ENCODE results near the gene BFSP1.

BFSP1 gene

DNA sequence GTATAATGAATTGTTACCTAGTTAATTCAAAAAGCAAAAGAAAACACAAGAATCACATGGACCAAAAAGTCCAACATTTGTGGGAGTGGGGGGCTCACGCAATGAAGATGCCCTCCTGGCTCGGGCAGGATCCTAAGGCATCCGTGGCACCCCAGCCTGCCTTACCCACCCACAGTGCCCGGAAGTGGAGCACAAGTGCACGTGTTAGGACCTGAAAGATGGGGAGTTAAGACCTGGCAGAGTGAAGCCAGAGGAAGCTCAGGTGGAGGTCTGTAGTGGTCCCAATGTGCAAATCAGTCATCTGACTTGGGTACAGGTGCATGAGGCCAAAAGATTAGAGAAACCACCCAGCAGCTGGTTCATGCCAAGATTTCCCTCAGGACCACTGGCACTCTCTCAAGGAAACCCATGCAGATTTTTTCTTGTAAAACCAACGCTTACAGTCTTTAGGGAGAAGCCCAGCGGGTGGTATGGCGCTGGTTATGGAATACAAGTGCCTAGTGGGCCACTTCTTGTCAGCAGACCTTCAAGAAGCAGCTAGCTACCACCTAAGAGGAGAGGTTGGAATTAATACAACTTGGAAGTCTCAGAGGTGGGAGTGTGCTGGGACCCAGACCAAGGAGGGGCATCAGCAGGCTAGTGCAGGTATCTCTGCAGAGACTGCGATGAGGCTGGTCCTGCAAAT is 42.1 kb downstream of the BFSP1 start:
- no peak overlapping the region for H3K4me3 ChIP-seq (ENCODE audit: low read depth in 1 of 2, low read length in 2 of 2)
- no peaks in the 10 kb centered on the region for H3K27me3 ChIP-seq (ENCODE audit: control insufficient read depth in 1 of 2, insufficient read depth in 2 of 2, low read length in 2 of 2)
- H3K9me3 ChIP-seq (ENCODE audit: control insufficient read depth in 1 of 2, low read length in 2 of 2) = no peaks in the 10 kb centered on the region
- H3K9ac ChIP-seq (ENCODE audit: low read depth in 1 of 2, low read length in 2 of 2) = no peak overlapping the region
- no peaks in the 10 kb centered on the region for H3K4me1 ChIP-seq (ENCODE audit: control insufficient read depth in 1 of 2, insufficient read depth in 2 of 2, low read length in 2 of 2)
- H3K36me3 ChIP-seq (ENCODE audit: control insufficient read depth in 1 of 2, insufficient read depth in 2 of 2, low read length in 2 of 2) = no peaks in the 10 kb centered on the region
- H3K27ac ChIP-seq (ENCODE audit: low read depth, low read length) = no peak overlapping the region

DNA sequence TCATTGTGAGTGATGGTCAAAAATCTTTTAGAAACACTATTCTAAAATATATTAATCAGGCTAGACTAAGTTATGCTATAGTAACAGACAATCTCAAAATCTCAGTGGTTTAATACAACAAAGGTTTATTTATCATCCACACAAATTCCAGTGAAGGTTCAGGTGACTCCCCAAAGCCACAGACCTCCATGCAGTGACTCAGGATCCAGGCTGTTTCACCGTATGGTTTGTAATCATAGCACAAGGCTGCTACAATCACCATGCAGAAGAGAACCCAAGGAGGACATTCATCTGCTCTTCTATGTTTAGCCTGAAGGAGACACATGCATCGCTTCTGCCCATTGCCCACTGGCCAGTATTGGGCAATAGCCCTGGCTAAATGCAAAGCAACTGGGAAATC is 46.2 kb downstream of the BFSP1 start:
- no peaks in the 10 kb centered on the region for H3K9me3 ChIP-seq (ENCODE audit: control insufficient read depth in 1 of 2, low read length in 2 of 2)
- no peaks in the 10 kb centered on the region for H3K27me3 ChIP-seq (ENCODE audit: control insufficient read depth in 1 of 2, insufficient read depth in 2 of 2, low read length in 2 of 2)
- no peaks in the 10 kb centered on the region for H3K36me3 ChIP-seq (ENCODE audit: control insufficient read depth in 1 of 2, insufficient read depth in 2 of 2, low read length in 2 of 2)
- no peak overlapping the region for H3K27ac ChIP-seq (ENCODE audit: low read depth, low read length)
- H3K4me1 ChIP-seq (ENCODE audit: control insufficient read depth in 1 of 2, insufficient read depth in 2 of 2, low read length in 2 of 2) = no peaks in the 10 kb centered on the region
- H3K9ac ChIP-seq (ENCODE audit: low read depth in 1 of 2, low read length in 2 of 2) = no peak overlapping the region
- no peak overlapping the region for H3K4me3 ChIP-seq (ENCODE audit: low read depth in 1 of 2, low read length in 2 of 2)

DNA sequence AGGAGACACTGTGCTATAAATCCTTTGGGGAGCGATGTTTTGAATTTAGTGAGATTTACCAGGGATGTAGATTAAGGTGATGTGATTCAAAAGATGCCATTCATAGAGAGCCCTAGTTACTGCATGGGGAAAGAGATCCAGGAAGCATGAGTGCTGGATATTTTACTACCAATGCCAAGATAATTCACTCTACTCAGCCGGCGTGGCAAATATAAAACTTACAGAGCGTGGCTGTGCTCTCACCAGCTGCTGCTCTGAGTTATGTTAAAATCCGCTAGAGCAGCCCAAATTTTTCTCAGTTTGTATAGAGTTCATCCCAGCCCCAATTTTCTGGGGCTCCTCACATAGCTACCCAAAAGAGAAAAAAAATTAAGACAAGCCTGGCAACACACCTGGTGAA is 48.6 kb downstream of the BFSP1 start:
- no peak overlapping the region for H3K27ac ChIP-seq (ENCODE audit: low read depth, low read length)
- no peaks in the 10 kb centered on the region for H3K4me1 ChIP-seq (ENCODE audit: control insufficient read depth in 1 of 2, insufficient read depth in 2 of 2, low read length in 2 of 2)
- no peaks in the 10 kb centered on the region for H3K36me3 ChIP-seq (ENCODE audit: control insufficient read depth in 1 of 2, insufficient read depth in 2 of 2, low read length in 2 of 2)
- H3K4me3 ChIP-seq (ENCODE audit: low read depth in 1 of 2, low read length in 2 of 2) = no peak overlapping the region
- no peak overlapping the region for H3K9ac ChIP-seq (ENCODE audit: low read depth in 1 of 2, low read length in 2 of 2)
- H3K27me3 ChIP-seq (ENCODE audit: control insufficient read depth in 1 of 2, insufficient read depth in 2 of 2, low read length in 2 of 2) = no peaks in the 10 kb centered on the region
- H3K9me3 ChIP-seq (ENCODE audit: control insufficient read depth in 1 of 2, low read length in 2 of 2) = no peaks in the 10 kb centered on the region

DNA sequence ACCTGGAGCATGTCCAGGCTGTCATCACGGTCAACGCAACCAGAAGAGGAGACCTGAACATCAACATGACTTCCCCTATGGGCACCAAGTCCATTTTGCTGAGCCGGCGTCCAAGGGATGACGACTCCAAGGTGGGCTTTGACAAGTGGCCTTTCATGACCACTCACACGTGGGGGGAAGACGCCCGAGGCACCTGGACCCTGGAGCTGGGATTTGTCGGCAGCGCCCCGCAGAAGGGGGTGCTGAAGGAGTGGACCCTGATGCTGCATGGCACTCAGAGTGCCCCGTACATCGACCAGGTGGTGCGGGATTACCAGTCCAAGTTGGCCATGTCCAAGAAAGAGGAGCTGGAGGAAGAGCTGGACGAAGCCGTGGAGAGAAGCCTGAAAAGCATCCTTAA is 49.5 kb downstream of the BFSP1 start:
- Histone ChIP-seq H3K27me3 (ENCODE audit: control insufficient read depth in 1 of 2, insufficient read depth in 2 of 2, low read length in 2 of 2) (no peaks in the 10 kb centered on the region), H3K4me1 (ENCODE audit: control insufficient read depth in 1 of 2, insufficient read depth in 2 of 2, low read length in 2 of 2) (no peaks in the 10 kb centered on the region), H3K4me3 (ENCODE audit: low read depth in 1 of 2, low read length in 2 of 2) (no peak overlapping the region), H3K27ac (ENCODE audit: low read depth, low read length) (no peak overlapping the region), H3K9ac (ENCODE audit: low read depth in 1 of 2, low read length in 2 of 2) (no peak overlapping the region), H3K36me3 (ENCODE audit: control insufficient read depth in 1 of 2, insufficient read depth in 2 of 2, low read length in 2 of 2) (no peaks in the 10 kb centered on the region), H3K9me3 (ENCODE audit: control insufficient read depth in 1 of 2, low read length in 2 of 2) (no peaks in the 10 kb centered on the region)

DNA sequence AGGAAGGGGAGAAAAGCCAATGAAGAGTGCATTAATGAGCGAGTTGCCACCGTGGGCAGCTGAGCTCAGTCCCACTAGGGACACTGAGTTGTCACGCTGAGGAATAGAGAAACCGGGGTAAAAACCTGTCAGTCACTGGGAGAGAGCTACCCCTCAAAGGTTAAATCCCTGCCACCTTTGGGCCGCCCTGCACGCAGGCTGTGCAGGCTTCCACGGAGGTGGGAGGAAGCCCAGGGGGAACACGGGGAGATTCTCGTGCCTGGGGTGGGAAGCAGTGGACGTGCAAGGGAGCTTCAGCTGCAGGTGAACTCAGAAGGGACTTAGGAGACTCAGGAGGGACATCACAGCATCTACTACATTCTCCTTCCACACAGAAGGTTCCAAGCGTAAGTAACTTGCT is 50.5 kb downstream of the BFSP1 start:
- no peaks in the 10 kb centered on the region for H3K36me3 ChIP-seq (ENCODE audit: control insufficient read depth in 1 of 2, insufficient read depth in 2 of 2, low read length in 2 of 2)
- H3K9ac ChIP-seq (ENCODE audit: low read depth in 1 of 2, low read length in 2 of 2) = no peak overlapping the region
- no peak overlapping the region for H3K4me3 ChIP-seq (ENCODE audit: low read depth in 1 of 2, low read length in 2 of 2)
- H3K27me3 ChIP-seq (ENCODE audit: control insufficient read depth in 1 of 2, insufficient read depth in 2 of 2, low read length in 2 of 2) = no peaks in the 10 kb centered on the region
- H3K27ac ChIP-seq (ENCODE audit: low read depth, low read length) = no peak overlapping the region
- H3K4me1 ChIP-seq (ENCODE audit: control insufficient read depth in 1 of 2, insufficient read depth in 2 of 2, low read length in 2 of 2) = no peaks in the 10 kb centered on the region
- no peaks in the 10 kb centered on the region for H3K9me3 ChIP-seq (ENCODE audit: control insufficient read depth in 1 of 2, low read length in 2 of 2)

DNA sequence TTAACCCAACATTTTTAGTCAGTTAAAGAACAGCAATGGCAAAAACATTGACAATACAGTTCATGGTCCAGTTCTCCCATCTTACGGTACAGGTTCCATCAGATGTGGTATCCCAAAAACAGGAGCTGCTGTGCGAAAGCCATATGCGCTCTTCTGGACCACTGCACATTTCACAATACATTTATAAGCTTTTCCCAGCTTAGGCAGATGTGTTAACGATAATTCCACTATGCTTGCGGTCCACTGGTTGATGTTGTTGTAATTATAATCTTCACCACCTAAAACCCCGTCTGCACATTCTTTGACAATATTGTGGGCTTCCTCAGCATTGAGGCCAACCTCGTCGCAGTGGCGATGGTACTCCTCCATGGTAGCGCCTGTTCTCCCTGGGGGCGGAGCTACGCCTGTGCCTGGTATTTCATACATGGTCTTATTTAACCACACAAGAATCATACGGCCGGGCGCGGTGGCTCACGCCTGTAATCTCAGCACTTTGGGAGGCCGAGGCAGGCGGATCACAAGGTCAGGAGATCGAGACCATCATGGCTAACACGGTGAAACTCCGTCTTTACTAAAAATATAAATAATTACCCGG is 52.0 kb downstream of the BFSP1 start:
- Histone ChIP-seq H3K4me3 (ENCODE audit: low read depth in 1 of 2, low read length in 2 of 2) (no peak overlapping the region), H3K9ac (ENCODE audit: low read depth in 1 of 2, low read length in 2 of 2) (no peak overlapping the region), H3K27me3 (ENCODE audit: control insufficient read depth in 1 of 2, insufficient read depth in 2 of 2, low read length in 2 of 2) (no peaks in the 10 kb centered on the region), H3K9me3 (ENCODE audit: control insufficient read depth in 1 of 2, low read length in 2 of 2) (no peaks in the 10 kb centered on the region), H3K4me1 (ENCODE audit: control insufficient read depth in 1 of 2, insufficient read depth in 2 of 2, low read length in 2 of 2) (no peaks in the 10 kb centered on the region), H3K36me3 (ENCODE audit: control insufficient read depth in 1 of 2, insufficient read depth in 2 of 2, low read length in 2 of 2) (no peaks in the 10 kb centered on the region), H3K27ac (ENCODE audit: low read depth, low read length) (no peak overlapping the region)

DNA sequence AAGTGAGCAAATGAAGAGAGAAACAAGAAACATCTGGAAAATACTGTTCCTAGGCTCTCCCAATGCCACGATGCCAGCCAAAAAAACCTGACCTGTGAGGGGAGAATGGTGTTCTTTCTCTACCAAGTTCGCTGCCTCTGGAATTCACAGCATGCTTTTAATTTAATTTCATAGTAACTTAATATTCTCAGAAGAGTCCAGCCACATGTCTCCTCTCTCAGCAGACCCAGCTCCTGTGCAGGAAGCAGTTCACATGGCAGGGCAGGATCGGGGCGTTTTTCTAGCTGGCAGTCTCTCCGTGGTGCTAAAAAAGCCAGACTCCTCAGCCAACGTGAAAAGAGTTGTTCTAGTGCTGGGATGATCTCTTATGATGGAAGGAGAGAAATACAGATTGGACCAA is 57.5 kb downstream of the BFSP1 start:
- no peaks in the 10 kb centered on the region for H3K9me3 ChIP-seq (ENCODE audit: control insufficient read depth in 1 of 2, low read length in 2 of 2)
- H3K27me3 ChIP-seq (ENCODE audit: control insufficient read depth in 1 of 2, insufficient read depth in 2 of 2, low read length in 2 of 2) = no peaks in the 10 kb centered on the region
- no peak overlapping the region for H3K9ac ChIP-seq (ENCODE audit: low read depth in 1 of 2, low read length in 2 of 2)
- no peak overlapping the region for H3K27ac ChIP-seq (ENCODE audit: low read depth, low read length)
- H3K4me3 ChIP-seq (ENCODE audit: low read depth in 1 of 2, low read length in 2 of 2) = no peak overlapping the region
- H3K36me3 ChIP-seq (ENCODE audit: control insufficient read depth in 1 of 2, insufficient read depth in 2 of 2, low read length in 2 of 2) = no peaks in the 10 kb centered on the region
- H3K4me1 ChIP-seq (ENCODE audit: control insufficient read depth in 1 of 2, insufficient read depth in 2 of 2, low read length in 2 of 2) = no peaks in the 10 kb centered on the region

DNA sequence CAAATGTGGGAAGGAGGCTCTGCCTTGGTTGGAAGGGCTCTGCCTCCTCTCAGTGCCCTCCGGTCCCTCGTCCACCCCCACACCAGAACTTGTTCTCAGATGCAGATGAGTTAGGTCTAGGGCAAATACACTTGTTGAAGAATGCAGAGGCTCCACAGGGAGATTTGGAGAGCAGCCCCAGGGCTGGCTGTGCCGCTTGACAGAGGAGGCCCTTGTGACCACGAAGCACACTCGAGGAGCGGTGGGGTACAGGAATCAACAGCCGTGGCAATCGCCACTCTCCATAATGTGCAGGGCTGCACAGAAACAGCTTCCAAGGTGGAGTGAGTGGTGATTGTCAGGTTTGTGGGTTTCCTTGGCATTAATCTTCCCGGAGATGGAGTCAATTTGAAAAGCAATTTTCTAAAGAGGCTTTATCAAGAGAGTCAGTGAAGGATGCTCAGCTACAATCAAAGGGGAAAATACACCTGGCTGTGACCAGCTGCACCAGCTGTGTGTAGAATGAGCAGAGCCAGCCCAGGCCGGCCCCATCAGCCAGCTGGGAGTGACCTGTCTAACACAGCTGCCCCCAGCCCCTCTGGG is 59.5 kb downstream of the BFSP1 start:
- H3K9me3 ChIP-seq (ENCODE audit: control insufficient read depth in 1 of 2, low read length in 2 of 2) = no peaks in the 10 kb centered on the region
- no peak overlapping the region for H3K9ac ChIP-seq (ENCODE audit: low read depth in 1 of 2, low read length in 2 of 2)
- no peaks in the 10 kb centered on the region for H3K36me3 ChIP-seq (ENCODE audit: control insufficient read depth in 1 of 2, insufficient read depth in 2 of 2, low read length in 2 of 2)
- H3K4me1 ChIP-seq (ENCODE audit: control insufficient read depth in 1 of 2, insufficient read depth in 2 of 2, low read length in 2 of 2) = no peaks in the 10 kb centered on the region
- H3K4me3 ChIP-seq (ENCODE audit: low read depth in 1 of 2, low read length in 2 of 2) = no peak overlapping the region
- no peaks in the 10 kb centered on the region for H3K27me3 ChIP-seq (ENCODE audit: control insufficient read depth in 1 of 2, insufficient read depth in 2 of 2, low read length in 2 of 2)
- no peak overlapping the region for H3K27ac ChIP-seq (ENCODE audit: low read depth, low read length)

DNA sequence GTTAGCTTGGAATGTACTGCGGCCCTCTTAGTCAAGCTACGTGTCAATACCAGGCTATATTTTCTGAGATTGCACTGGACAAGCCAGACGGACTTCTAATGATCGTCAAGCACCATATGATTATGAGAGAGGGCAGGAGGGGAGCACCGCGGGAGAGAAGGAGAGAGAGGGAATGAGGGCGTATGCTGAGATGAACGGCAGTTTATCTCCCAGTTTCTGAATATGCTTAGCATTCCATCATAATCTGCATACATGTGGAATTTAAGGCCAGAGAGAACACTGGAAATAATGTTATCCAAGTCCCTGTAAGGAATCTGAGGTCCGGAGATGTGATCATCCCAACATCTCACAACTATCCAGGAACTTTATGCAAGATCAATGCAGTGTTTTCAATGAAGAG is 60.2 kb downstream of the BFSP1 start:
- Histone ChIP-seq H3K4me3 (ENCODE audit: low read depth in 1 of 2, low read length in 2 of 2) (no peak overlapping the region), H3K36me3 (ENCODE audit: control insufficient read depth in 1 of 2, insufficient read depth in 2 of 2, low read length in 2 of 2) (no peaks in the 10 kb centered on the region), H3K9me3 (ENCODE audit: control insufficient read depth in 1 of 2, low read length in 2 of 2) (no peaks in the 10 kb centered on the region), H3K4me1 (ENCODE audit: control insufficient read depth in 1 of 2, insufficient read depth in 2 of 2, low read length in 2 of 2) (no peaks in the 10 kb centered on the region), H3K27me3 (ENCODE audit: control insufficient read depth in 1 of 2, insufficient read depth in 2 of 2, low read length in 2 of 2) (no peaks in the 10 kb centered on the region), H3K27ac (ENCODE audit: low read depth, low read length) (no peak overlapping the region), H3K9ac (ENCODE audit: low read depth in 1 of 2, low read length in 2 of 2) (no peak overlapping the region)

DNA sequence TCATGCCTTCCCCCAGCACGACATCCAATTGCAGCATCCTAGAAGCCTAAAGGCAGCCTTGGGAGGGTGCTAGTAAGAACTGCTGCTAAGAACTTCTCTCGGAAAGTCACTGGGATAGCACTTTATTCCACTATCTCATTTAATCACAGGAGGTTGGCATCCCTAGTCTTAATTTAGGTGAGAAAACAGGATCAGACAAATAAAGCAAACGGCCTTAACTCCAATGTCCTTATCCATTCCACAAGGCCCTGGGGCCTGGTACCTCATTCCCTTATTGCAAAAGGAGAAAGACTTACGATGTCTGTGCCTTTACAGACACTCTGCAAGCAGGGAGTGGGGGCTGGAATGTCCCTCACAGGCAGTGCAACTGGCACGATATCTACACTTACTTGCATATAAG is 60.7 kb downstream of the BFSP1 start:
- no peaks in the 10 kb centered on the region for H3K36me3 ChIP-seq (ENCODE audit: control insufficient read depth in 1 of 2, insufficient read depth in 2 of 2, low read length in 2 of 2)
- no peak overlapping the region for H3K4me3 ChIP-seq (ENCODE audit: low read depth in 1 of 2, low read length in 2 of 2)
- H3K27me3 ChIP-seq (ENCODE audit: control insufficient read depth in 1 of 2, insufficient read depth in 2 of 2, low read length in 2 of 2) = no peaks in the 10 kb centered on the region
- H3K9ac ChIP-seq (ENCODE audit: low read depth in 1 of 2, low read length in 2 of 2) = no peak overlapping the region
- no peaks in the 10 kb centered on the region for H3K9me3 ChIP-seq (ENCODE audit: control insufficient read depth in 1 of 2, low read length in 2 of 2)
- no peaks in the 10 kb centered on the region for H3K4me1 ChIP-seq (ENCODE audit: control insufficient read depth in 1 of 2, insufficient read depth in 2 of 2, low read length in 2 of 2)
- no peak overlapping the region for H3K27ac ChIP-seq (ENCODE audit: low read depth, low read length)
